WTC11 (cell line): Measurements from ENCODE around the gene ANKRD2. TPM values are rescaled to one million over a fixed set of nuclear protein-coding genes. Genes with fewer than 3 reads are reported as not detected.

Source experiments
- ATAC-seq: fragments of 200-7000 bp; cut with Tn5 transposase; 2 replicates; pipeline ENCODE4 v1.10.0; 2021; ENCODE audit warnings: mild to moderate bottlenecking, moderate library complexity
- CTCF ChIA-PET: fragments of 300-600 bp; sonication (Branson Sonifier 250); formaldehyde crosslinking; loops from one replicate; lab custom pipeline; 2021; ENCODE audit warnings: antibody characterized with exemption; lab: Charles Lee
- POLR2A ChIA-PET: fragments of 350-600 bp; sonication (Branson Sonifier 250); formaldehyde crosslinking; loops from one replicate; lab custom pipeline; 2021; ENCODE audit warnings: antibody characterized with exemption; lab: Charles Lee
- DNase-seq: peaks from one replicate; pipeline ENCODE4 v3.0.0; 2021; ENCODE audit warnings: low spot score
- H3K27ac Mint-ChIP-seq: 2 replicates; pipeline ENCODE4 v1.8.0; 2021; ENCODE audit warnings: mixed read lengths
- H3K27me3 Mint-ChIP-seq: 2 replicates; pipeline ENCODE4 v1.8.0; 2021; ENCODE audit warnings: low read depth, mild to moderate bottlenecking, moderate library complexity, mixed read lengths
- H3K36me3 Mint-ChIP-seq: 2 replicates; pipeline ENCODE4 v1.8.0; 2021; ENCODE audit warnings: mixed read lengths
- H3K4me1 Mint-ChIP-seq: 2 replicates; pipeline ENCODE4 v1.8.0; 2022; ENCODE audit warnings: mixed read lengths
- H3K4me3 Mint-ChIP-seq: 2 replicates; pipeline ENCODE4 v1.8.0; 2021; ENCODE audit warnings: mild to moderate bottlenecking, moderate library complexity, mixed read lengths
- H3K9me3 Mint-ChIP-seq: 2 replicates; pipeline ENCODE4 v1.8.0; 2021; ENCODE audit warnings: mixed read lengths
- AFF4 ChIP-seq: sonication (generic); formaldehyde crosslinking; IDR thresholded peaks from 2 replicates; pipeline ENCODE4 v1.8.1; 2023; ENCODE audit warnings: mild to moderate bottlenecking, missing genetic modification reagents, borderline replicate concordance
- ELF4 ChIP-seq: sonication (generic); formaldehyde crosslinking; IDR thresholded peaks from 2 replicates; pipeline ENCODE4 v1.8.1; 2022; ENCODE audit warnings: low read depth, mild to moderate bottlenecking, moderate library complexity, missing genetic modification reagents
- EMX1 ChIP-seq: fragments of 250-450 bp; sonication (Bioruptor Pico); IDR thresholded peaks from 2 replicates; pipeline ENCODE4 v1.8.0; 2021; ENCODE audit warnings: mild to moderate bottlenecking
- GTF2I ChIP-seq: fragments of 250-450 bp; sonication (Bioruptor Pico); conservative IDR thresholded peaks from 2 replicates; pipeline ENCODE4 v1.4.0; 2021; ENCODE audit warnings: mild to moderate bottlenecking
- HMGXB4 ChIP-seq: sonication (generic); formaldehyde crosslinking; IDR thresholded peaks from 2 replicates; pipeline ENCODE4 v1.8.1; 2023; ENCODE audit warnings: mild to moderate bottlenecking, moderate library complexity, missing genetic modification reagents
- IRF2 ChIP-seq: sonication (generic); formaldehyde crosslinking; IDR thresholded peaks from 2 replicates; pipeline ENCODE4 v1.8.0; 2022; ENCODE audit warnings: low read depth, missing genetic modification reagents, borderline replicate concordance
- MAX ChIP-seq: sonication (generic); formaldehyde crosslinking; IDR thresholded peaks from 2 replicates; pipeline ENCODE4 v1.8.0; 2022; ENCODE audit warnings: mild to moderate bottlenecking, missing genetic modification reagents
- NFE2L1 ChIP-seq: sonication (generic); formaldehyde crosslinking; IDR thresholded peaks from 2 replicates; pipeline ENCODE4 v1.8.1; 2023; ENCODE audit warnings: missing genetic modification reagents
- RORB ChIP-seq: fragments of 250-450 bp; sonication (Bioruptor Pico); IDR thresholded peaks from 2 replicates; pipeline ENCODE4 v1.9.0; 2021; ENCODE audit warnings: mild to moderate bottlenecking
- STAT6 ChIP-seq: sonication (generic); formaldehyde crosslinking; conservative IDR thresholded peaks from 2 replicates; pipeline ENCODE4 v1.8.1; 2023; ENCODE audit warnings: mild to moderate bottlenecking, low read depth, missing genetic modification reagents, moderate library complexity
- TEAD4 ChIP-seq: sonication (generic); formaldehyde crosslinking; IDR thresholded peaks from 2 replicates; pipeline ENCODE4 v1.8.0; 2022; ENCODE audit warnings: mild to moderate bottlenecking, missing genetic modification reagents
- ZMAT4 ChIP-seq: fragments of 250-450 bp; sonication (Bioruptor Pico); IDR thresholded peaks from 2 replicates; pipeline ENCODE4 v1.9.0; 2021; ENCODE audit warnings: mild to moderate bottlenecking
- ZNF219 ChIP-seq: sonication (generic); formaldehyde crosslinking; IDR thresholded peaks from 2 replicates; pipeline ENCODE4 v1.8.0; 2023; ENCODE audit warnings: missing genetic modification reagents, mild to moderate bottlenecking, borderline replicate concordance
- ZNF232 ChIP-seq: sonication (generic); formaldehyde crosslinking; IDR thresholded peaks from 2 replicates; pipeline ENCODE4 v1.8.0; 2022; ENCODE audit warnings: mild to moderate bottlenecking, missing genetic modification reagents
- ZNF263 ChIP-seq: sonication (generic); formaldehyde crosslinking; IDR thresholded peaks from 2 replicates; pipeline ENCODE4 v1.8.1; 2022; ENCODE audit warnings: low read depth, mild to moderate bottlenecking, moderate library complexity, missing genetic modification reagents
- ZNF425 ChIP-seq: fragments of 250-450 bp; sonication (Bioruptor Pico); conservative IDR thresholded peaks from 2 replicates; pipeline ENCODE4 v1.9.0; 2021; ENCODE audit warnings: mild to moderate bottlenecking
- ZSCAN18 ChIP-seq: fragments of 250-450 bp; sonication (Bioruptor Pico); IDR thresholded peaks from 2 replicates; pipeline ENCODE4 v2.1.2; 2022; ENCODE audit warnings: mild to moderate bottlenecking, moderate library complexity
- total RNA-seq: library from RNA; stranded (reverse); gene quantifications from 3 replicates; pipeline ENCODE4 v1.2.3, GENCODE V29; 2021

The ANKRD2 gene
- total RNA-seq, 1 experiment from 2014 or later, result not detected

GRCh38 chr10:97612386-97612785 lies 39.8 kb downstream of the ANKRD2 start:
- Mint-ChIP-seq H3K9me3 (no peaks in the 10 kb centered on the region), H3K36me3 (no peaks in the 10 kb centered on the region), H3K4me3 (no peak overlapping the region), H3K27me3 (no peaks in the 10 kb centered on the region), H3K4me1 (peaks cover 14% of the 10 kb centered on the region), H3K27ac (no peak overlapping the region; the same call in 1 of the 2 replicates)
- DNase-seq, result no peak
- CTCF ChIA-PET, result interaction anchor here (0.6 to 3.3 kb wide), 23 partner anchors 11 to 211 kb away, joined by 3 to 55 read pairs (median 4); partner anchors contain the start of genes ANKRD2, AVPI1, HOGA1 and RRP12
- POLR2A ChIA-PET, result interaction anchor here (1.0 kb wide), 1 partner anchor 38 kb away, joined by 3 read pairs; no protein-coding TSS in a partner anchor
- TF ChIP-seq TEAD4 (CRISPR knock-in tag), result no peak
- no peak for TF ChIP-seq ELF4 (CRISPR knock-in tag)
- TF ChIP-seq NFE2L1 (CRISPR knock-in tag), result no peak
- TF ChIP-seq HMGXB4 (CRISPR knock-in tag), result no peak
- no peak for TF ChIP-seq ZNF232
- no peak for TF ChIP-seq EMX1 (CRISPR knock-in tag)
- no peak for TF ChIP-seq AFF4
- no peak for TF ChIP-seq ZNF263 (CRISPR knock-in tag)
- peak; percentile 86 for ATAC-seq

- H3K27me3 Mint-ChIP-seq, result no peaks in the 10 kb centered on the region
- H3K27ac Mint-ChIP-seq, result no peak overlapping the region
- no peak for TF ChIP-seq ZNF425 (CRISPR knock-in tag)
- TF ChIP-seq IRF2, result no peak
- TF ChIP-seq ZNF219 (CRISPR knock-in tag), result no peak
- no peak for TF ChIP-seq ZSCAN18
- TF ChIP-seq STAT6 (CRISPR knock-in tag), result no peak
- no peak for TF ChIP-seq AFF4
- TF ChIP-seq GTF2I (CRISPR knock-in tag), result no peak
- no peak for TF ChIP-seq ZMAT4 (CRISPR knock-in tag)
- TF ChIP-seq MAX (CRISPR knock-in tag), result no peak
- TF ChIP-seq RORB (CRISPR knock-in tag), result no peak
- POLR2A ChIA-PET, result no interaction called here
- no peaks in the 10 kb centered on the region for H3K4me1 Mint-ChIP-seq
- H3K9me3 Mint-ChIP-seq, result no peaks in the 10 kb centered on the region
- CTCF ChIA-PET, result interaction anchor here (0.7 kb wide), 1 partner anchor 200 kb away, joined by 4 read pairs; no protein-coding TSS in a partner anchor
- no peak for ATAC-seq
- no peak for DNase-seq
- H3K4me3 Mint-ChIP-seq, result no peak overlapping the region
- H3K36me3 Mint-ChIP-seq, result no peaks in the 10 kb centered on the region
Measured at GRCh38 chr10:97618285-97618684, 45.7 kb downstream of the ANKRD2 start.
